NT2/D1 (cell line): Measurements from ENCODE around the gene GSG1L.

Source experiments
- DNase-seq: peaks from one replicate; pipeline ENCODE4 v3.0.0-alpha.2; 2011; ENCODE audit warnings: low read depth, low spot score
- H3K27me3 ChIP-seq: 2 replicates; pipeline ENCODE4 v1.6.0; 2011; ENCODE audit warnings: mild to moderate bottlenecking; ENCODE audit not compliant: insufficient read length, insufficient read depth
- H3K36me3 ChIP-seq: 2 replicates; pipeline ENCODE4 v1.6.1; 2011; ENCODE audit warnings: mild to moderate bottlenecking, low read length, mixed read lengths; ENCODE audit not compliant: insufficient read depth, insufficient read length
- H3K4me1 ChIP-seq: 2 replicates; pipeline ENCODE4 v1.5.1; 2011; ENCODE audit not compliant: insufficient read depth, insufficient read length
- H3K4me3 ChIP-seq: 2 replicates; pipeline ENCODE4 v1.5.1; 2011; ENCODE audit warnings: low read depth; ENCODE audit not compliant: insufficient read length
- H3K9ac ChIP-seq: 2 replicates; pipeline ENCODE4 v1.6.0; 2011; ENCODE audit warnings: low read depth; ENCODE audit not compliant: insufficient read length
- H3K9me3 ChIP-seq: 2 replicates; pipeline ENCODE4 v1.5.1; 2011; ENCODE audit warnings: mild to moderate bottlenecking, low read length; ENCODE audit not compliant: insufficient read depth
- SUZ12 ChIP-seq: IDR thresholded peaks from 2 replicates; pipeline ENCODE4 v1.6.1; 2011; ENCODE audit not compliant: insufficient read length, insufficient read depth; ENCODE audit errors: extremely low read depth
- YY1 ChIP-seq: IDR thresholded peaks from 2 replicates; pipeline ENCODE4 v1.6.1; 2011; ENCODE audit not compliant: insufficient read length, insufficient read depth
- ZNF274 ChIP-seq: IDR thresholded peaks from 2 replicates; pipeline ENCODE4 v1.6.1; 2011; ENCODE audit warnings: mild to moderate bottlenecking, low read depth, low read length

The GSG1L gene

GRCh38 chr16:27816561-27816960, 247.0 kb downstream of the GSG1L start:
- Histone ChIP-seq H3K4me1 (peaks cover 3% of the 10 kb centered on the region), H3K27me3 (no peaks in the 10 kb centered on the region), H3K4me3 (no peak overlapping the region), H3K36me3 (no peaks in the 10 kb centered on the region), H3K9ac (no peak overlapping the region), H3K9me3 (no peaks in the 10 kb centered on the region)
- no peak for DNase-seq
- no peak for TF ChIP-seq SUZ12
- no peak for TF ChIP-seq ZNF274
- no peak for TF ChIP-seq YY1

GRCh38 chr16:27813591-27813990, 249.9 kb downstream of the GSG1L start:
- no peaks in the 10 kb centered on the region for H3K4me1 ChIP-seq
- H3K9me3 ChIP-seq, result peaks cover 8% of the 10 kb centered on the region; the same call in 1 of the 2 replicates
- H3K4me3 ChIP-seq, result no peak overlapping the region
- H3K36me3 ChIP-seq, result no peaks in the 10 kb centered on the region
- H3K9ac ChIP-seq, result no peak overlapping the region
- TF ChIP-seq SUZ12, result no peak
- no peak for TF ChIP-seq YY1
- TF ChIP-seq ZNF274, result no peak
- no peak for DNase-seq
- no peaks in the 10 kb centered on the region for H3K27me3 ChIP-seq

GRCh38 chr16:27811881-27812280, 251.6 kb downstream of the GSG1L start:
- H3K4me1 ChIP-seq, result peaks cover 3% of the 10 kb centered on the region
- H3K9ac ChIP-seq, result no peak overlapping the region
- H3K9me3 ChIP-seq, result peaks cover 8% of the 10 kb centered on the region; the same call in 1 of the 2 replicates
- H3K4me3 ChIP-seq, result no peak overlapping the region
- no peaks in the 10 kb centered on the region for H3K27me3 ChIP-seq
- TF ChIP-seq SUZ12 (no peak), ZNF274 (no peak), YY1 (no peak)
- no peaks in the 10 kb centered on the region for H3K36me3 ChIP-seq
- no peak for DNase-seq

GRCh38 chr16:27806986-27807385, 256.5 kb downstream of the GSG1L start:
- H3K9ac ChIP-seq, result no peak overlapping the region
- no peaks in the 10 kb centered on the region for H3K36me3 ChIP-seq
- peaks cover 7% of the 10 kb centered on the region for H3K27me3 ChIP-seq
- H3K4me3 ChIP-seq, result no peak overlapping the region
- H3K4me1 ChIP-seq, result peaks cover 14% of the 10 kb centered on the region
- H3K9me3 ChIP-seq, result peaks cover 8% of the 10 kb centered on the region; the same call in 1 of the 2 replicates
- TF ChIP-seq SUZ12 (no peak), ZNF274 (no peak), YY1 (no peak)
- no peak for DNase-seq

- peaks cover 8% of the 10 kb centered on the region; the same call in 1 of the 2 replicates for H3K9me3 ChIP-seq
- TF ChIP-seq ZNF274, result no peak
- no peak for TF ChIP-seq YY1
- no peak for TF ChIP-seq SUZ12
- no peaks in the 10 kb centered on the region for H3K36me3 ChIP-seq
- peaks cover 14% of the 10 kb centered on the region for H3K4me1 ChIP-seq
- no peak for DNase-seq
- no peak overlapping the region for H3K4me3 ChIP-seq
- H3K9ac ChIP-seq, result no peak overlapping the region
- H3K27me3 ChIP-seq, result peaks cover 7% of the 10 kb centered on the region
These were observed 257.1 kb downstream of the GSG1L start for GRCh38 chr16:27806388-27806787.

- Histone ChIP-seq H3K27me3 (peaks cover 7% of the 10 kb centered on the region), H3K36me3 (no peaks in the 10 kb centered on the region), H3K4me3 (no peak overlapping the region), H3K9ac (no peak overlapping the region), H3K4me1 (peaks cover 14% of the 10 kb centered on the region), H3K9me3 (peaks cover 8% of the 10 kb centered on the region; the same call in 1 of the 2 replicates)
- DNase-seq, result peak; percentile 23
- TF ChIP-seq ZNF274 (no peak), YY1 (no peak)
These were observed 257.6 kb downstream of the GSG1L start for GRCh38 chr16:27805828-27806351.

- H3K27me3 ChIP-seq, result peaks cover 7% of the 10 kb centered on the region
- peak overlapping the region; percentile 57 for H3K9ac ChIP-seq
These were observed 259.6 kb downstream of the GSG1L start for GRCh38 chr16:27803775-27804549.

More at GRCh38 chr16:27803775-27804549, 259.6 kb downstream of the GSG1L start:
- no peak for TF ChIP-seq YY1
- TF ChIP-seq SUZ12, result no peak
- no peak for TF ChIP-seq ZNF274
- H3K4me1 ChIP-seq, result peaks cover 14% of the 10 kb centered on the region
- peak overlapping the region; percentile 10 for H3K4me3 ChIP-seq
- no peaks in the 10 kb centered on the region for H3K36me3 ChIP-seq
- DNase-seq, result no peak
- no peaks in the 10 kb centered on the region for H3K9me3 ChIP-seq
